Subcutaneous abdominal adipose tissue (tissue), 5 donors: ENCODE results near the gene LGMN.
"Not testable (repeated sequence)": the region's sequence is repeated elsewhere in the genome, so short reads cannot be mapped to it uniquely, and the experiment has no call there.

Experiments
- H3K27ac ChIP-seq: one replicate; pipeline ENCODE4 v1.7.0; 2013; ENCODE audit warnings: low read depth, mild to moderate bottlenecking, inconsistent platforms, low read length, moderate library complexity
- H3K27me3 ChIP-seq, 5 donors: one replicate each; pipeline ENCODE4 v1.7.0; 2013; ENCODE audit warnings: low read length in 5 of 5, inconsistent platforms in 1 of 5; ENCODE audit not compliant: control insufficient read depth in 5 of 5, insufficient read depth in 4 of 5
- H3K36me3 ChIP-seq, 5 donors: one replicate each; pipeline ENCODE4 v1.7.0; 2013; ENCODE audit warnings: low read length in 5 of 5; ENCODE audit not compliant: control insufficient read depth in 5 of 5, insufficient read depth in 5 of 5
- H3K4me1 ChIP-seq, 5 donors: one replicate each; pipeline ENCODE4 v1.7.0; 2013; ENCODE audit warnings: low read length in 5 of 5, mild to moderate bottlenecking in 3 of 5, moderate library complexity in 1 of 5; ENCODE audit not compliant: control insufficient read depth in 5 of 5, insufficient read depth in 5 of 5
- H3K4me3 ChIP-seq, 5 donors: one replicate each; pipeline ENCODE4 v1.7.0; 2013; ENCODE audit warnings: low read length in 5 of 5, low read depth in 1 of 5
- H3K9ac ChIP-seq, 5 donors: one replicate each; pipeline ENCODE4 v1.7.0; 2013; ENCODE audit warnings: low read length in 5 of 5, mild to moderate bottlenecking in 4 of 5, moderate library complexity in 3 of 5
- H3K9me3 ChIP-seq, 5 donors: one replicate each; pipeline ENCODE4 v1.7.0; 2013; ENCODE audit warnings: low read length in 5 of 5; ENCODE audit not compliant: control insufficient read depth in 5 of 5
- donor health status: healthy.
- donor health status: healthy.
- donor health status: healthy.
- donor health status: healthy.
- donor health status: healthy.

Gene LGMN

DNA sequence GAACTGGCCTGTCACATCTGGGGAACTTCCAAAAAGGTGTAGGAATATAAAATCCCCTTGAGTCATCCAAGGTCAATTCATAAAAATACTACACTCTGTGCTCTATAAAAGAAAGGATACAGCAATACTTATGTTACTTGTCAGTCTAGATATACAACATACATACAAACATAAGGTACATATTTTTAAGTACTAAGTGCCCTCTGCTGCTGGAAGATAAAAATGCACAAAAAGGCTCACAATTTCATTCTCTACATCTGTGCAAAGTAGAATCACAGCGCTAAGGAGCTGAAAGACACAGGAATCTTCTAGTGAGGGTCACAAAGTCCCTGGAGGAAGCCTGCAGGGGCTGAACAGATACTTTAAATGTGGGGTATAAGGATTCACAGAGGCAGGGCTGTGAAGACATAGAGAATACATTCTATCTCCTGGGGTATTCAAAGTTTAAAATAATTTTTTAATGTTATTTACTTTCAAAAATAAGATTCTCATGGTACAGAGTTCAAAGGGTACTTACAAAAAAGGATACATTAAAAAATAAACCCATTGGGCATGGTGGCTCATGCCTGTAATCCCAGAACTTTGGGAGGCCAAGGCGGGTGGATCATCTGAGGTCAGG, 35.5 kb upstream of the LGMN start:
- Histone ChIP-seq H3K4me3 (no peak overlapping the region), H3K27ac (no peak overlapping the region), H3K9ac (no peak overlapping the region)

DNA sequence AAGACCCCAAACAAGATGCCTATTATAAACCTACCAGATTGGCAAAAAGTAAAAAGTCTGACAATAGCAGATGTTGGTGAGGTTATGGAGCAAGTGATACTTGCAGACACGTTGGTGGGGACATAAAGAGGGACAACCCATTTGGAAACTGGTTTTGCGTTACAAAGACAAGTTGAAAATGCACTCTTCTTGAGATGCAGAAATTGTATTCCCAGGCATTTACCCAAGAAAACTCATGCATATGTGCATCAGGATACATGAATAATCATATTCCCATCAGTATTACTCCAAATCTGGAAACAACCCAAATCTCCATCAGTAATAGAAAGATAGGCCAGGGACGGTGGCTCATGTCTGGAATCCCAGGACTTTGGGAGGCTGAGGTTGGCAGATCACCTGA, 32.9 kb upstream of the LGMN start:
- Histone ChIP-seq H3K9ac (no peak overlapping the region), H3K27ac (no peak overlapping the region), H3K36me3 (no peaks in the 10 kb centered on the region), H3K9me3 (peaks cover 0 to 3% (median 0%) of the 10 kb centered on the region in 5 donors), H3K4me1 (peaks cover 0 to 3% (median 0%) of the 10 kb centered on the region in 5 donors), H3K4me3 (no peak overlapping the region), H3K27me3 (no peaks in the 10 kb centered on the region)

More for the DNA sequence above, 35.5 kb upstream of the LGMN start:
- no peaks in the 10 kb centered on the region for H3K4me1 ChIP-seq
- no peaks in the 10 kb centered on the region for H3K36me3 ChIP-seq
- no peaks in the 10 kb centered on the region for H3K27me3 ChIP-seq
- peaks cover 0 to 4% (median 1%) of the 10 kb centered on the region in 5 donors for H3K9me3 ChIP-seq

DNA sequence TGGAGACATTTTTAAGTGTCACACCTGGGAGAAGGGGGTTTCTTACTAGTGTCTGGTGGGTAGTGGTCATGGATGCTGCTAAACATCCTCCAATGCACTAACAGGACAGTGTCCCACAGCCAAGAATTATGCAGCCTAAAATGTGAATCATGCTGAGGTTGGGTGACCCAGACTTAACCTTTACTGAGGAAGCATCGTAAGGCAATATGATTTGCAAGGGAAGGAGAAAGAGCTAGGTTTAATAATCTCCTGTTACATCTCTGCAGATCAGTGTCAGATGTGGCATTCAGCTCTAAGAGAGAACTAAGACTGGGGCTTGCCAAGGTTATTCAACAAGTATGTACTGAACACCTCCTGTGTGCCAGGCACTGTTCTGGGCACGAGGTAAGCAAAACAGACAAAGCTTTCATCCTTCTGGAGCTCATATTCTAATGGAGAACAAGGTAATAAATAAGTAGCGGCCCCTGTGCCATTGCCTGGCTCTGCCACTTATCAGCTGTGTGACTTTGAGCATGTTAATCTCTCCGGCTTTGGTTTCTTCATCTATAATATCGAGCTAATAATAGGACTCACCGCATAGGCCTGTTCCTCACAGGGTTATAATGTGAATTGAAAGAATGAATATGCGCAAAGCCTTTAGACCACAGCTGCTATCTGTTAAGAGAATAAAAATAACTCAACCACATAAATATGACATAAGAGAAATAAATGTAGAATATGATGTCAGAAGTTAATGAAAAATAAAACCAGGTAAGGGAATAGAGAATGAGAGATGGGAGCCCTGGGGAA, 32.2 kb upstream of the LGMN start:
- H3K9ac ChIP-seq, result no peak overlapping the region
- peaks cover 0 to 3% (median 0%) of the 10 kb centered on the region in 5 donors for H3K4me1 ChIP-seq
- H3K4me3 ChIP-seq, result no peak overlapping the region
- H3K27me3 ChIP-seq, result no peaks in the 10 kb centered on the region
- no peaks in the 10 kb centered on the region for H3K36me3 ChIP-seq
- H3K9me3 ChIP-seq, result no peaks in the 10 kb centered on the region
- no peak overlapping the region for H3K27ac ChIP-seq

DNA sequence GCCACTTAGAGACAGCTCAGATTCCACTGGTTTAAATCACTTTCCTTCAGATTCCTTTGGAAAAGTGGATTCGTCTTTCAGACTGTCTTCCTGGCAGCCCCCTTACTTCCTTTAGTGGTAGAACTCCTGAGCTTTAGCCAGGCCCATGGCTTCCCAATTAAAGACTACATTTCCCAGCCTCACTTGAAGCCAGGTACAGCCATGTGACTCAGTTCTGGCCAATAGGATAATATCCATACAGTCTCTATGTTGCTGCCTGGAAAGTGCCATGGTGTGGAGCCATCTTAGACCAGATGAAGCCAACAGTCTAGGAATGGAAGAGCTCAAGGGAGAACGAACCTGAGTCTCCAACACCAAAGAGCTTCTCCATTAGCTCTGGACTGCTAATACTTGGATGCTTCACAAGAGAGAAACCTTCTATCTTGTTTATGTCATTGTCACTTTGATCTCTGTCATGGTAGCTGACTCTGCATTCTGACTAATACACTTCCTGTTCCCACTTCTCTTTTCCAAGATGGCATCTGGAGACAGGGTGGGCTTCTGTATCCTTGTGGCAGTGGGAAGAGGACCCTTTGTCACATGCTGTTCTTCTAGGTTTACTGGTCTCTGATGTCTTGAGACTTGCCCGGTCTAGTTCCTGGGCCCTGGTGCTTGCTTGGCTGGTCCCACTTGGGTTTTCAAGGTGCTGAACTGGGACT, 30.6 kb upstream of the LGMN start:
- not testable (repeated sequence) for H3K4me1 ChIP-seq, H3K36me3 ChIP-seq, H3K9ac ChIP-seq, H3K9me3 ChIP-seq, H3K4me3 ChIP-seq, H3K27me3 ChIP-seq, H3K27ac ChIP-seq

DNA sequence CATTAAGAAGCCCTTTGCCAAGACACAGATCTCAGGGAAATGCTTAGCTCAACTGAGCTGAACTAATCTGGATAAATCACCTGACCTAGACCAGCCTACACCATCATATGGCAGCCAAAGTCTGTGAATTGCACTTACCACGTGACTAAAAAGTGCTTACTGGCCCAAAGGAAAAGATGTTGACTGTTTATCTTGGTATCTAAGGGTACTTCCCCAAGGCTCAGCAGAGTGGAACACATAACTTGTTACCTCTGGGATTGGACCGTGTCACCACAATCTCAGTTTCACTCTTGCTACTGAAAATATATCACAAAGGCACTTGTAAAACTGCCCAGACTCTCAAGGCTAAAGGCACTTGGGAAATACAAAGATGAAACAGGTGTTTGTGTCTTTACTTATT, 26.9 kb upstream of the LGMN start:
- H3K9me3 ChIP-seq, H3K27me3 ChIP-seq, H3K9ac ChIP-seq, H3K4me1 ChIP-seq, H3K27ac ChIP-seq, H3K36me3 ChIP-seq, H3K4me3 ChIP-seq: not testable (repeated sequence)

DNA sequence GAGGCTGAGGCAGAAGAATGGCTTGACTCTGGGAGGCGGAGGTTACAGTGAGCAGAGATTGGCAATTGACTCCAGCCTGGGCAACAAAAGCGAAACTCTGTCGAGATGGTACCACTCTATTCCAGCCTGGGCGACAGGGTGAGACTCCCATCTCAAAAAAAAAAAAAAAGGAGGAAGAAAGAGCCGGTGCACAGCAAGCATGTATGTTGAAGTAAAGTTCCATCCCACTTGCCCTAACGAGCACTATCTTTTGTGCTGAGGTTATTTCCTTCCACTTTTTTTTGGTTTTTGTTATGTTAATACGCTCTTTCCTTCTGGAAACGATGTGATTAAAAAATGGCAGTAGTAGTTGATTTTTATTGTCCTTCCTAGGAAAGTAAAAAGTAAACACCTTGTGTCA, 26.1 kb upstream of the LGMN start:
- H3K9ac ChIP-seq, result no peak overlapping the region
- no peak overlapping the region for H3K27ac ChIP-seq
- H3K27me3 ChIP-seq, result no peaks in the 10 kb centered on the region

DNA sequence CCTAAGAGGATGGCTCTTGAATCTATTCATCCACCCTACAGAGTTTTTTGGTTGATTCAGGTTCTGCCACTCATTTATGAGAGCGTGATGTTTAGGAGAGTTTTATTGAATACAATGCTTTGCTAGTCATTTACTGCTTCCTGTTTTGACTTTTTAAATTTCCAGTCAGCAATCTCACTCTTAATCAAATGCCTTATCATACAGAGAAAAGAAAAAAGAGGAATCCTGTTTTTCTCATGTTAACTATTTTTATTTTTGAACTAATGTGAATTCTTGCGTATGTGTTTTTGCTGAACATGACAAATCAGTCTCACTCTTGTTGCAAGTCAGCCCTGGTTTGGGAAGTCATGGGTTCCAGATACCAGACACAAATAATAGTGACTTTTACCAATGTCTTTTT, 22.1 kb upstream of the LGMN start:
- Histone ChIP-seq H3K36me3 (no peaks in the 10 kb centered on the region), H3K9me3 (no peaks in the 10 kb centered on the region), H3K4me1 (peaks cover 0 to 9% (median 0%) of the 10 kb centered on the region in 5 donors), H3K27ac (no peak overlapping the region), H3K27me3 (no peaks in the 10 kb centered on the region), H3K9ac (no peak overlapping the region), H3K4me3 (no peak overlapping the region)

More for the DNA sequence above, 26.1 kb upstream of the LGMN start:
- peaks cover 0 to 9% (median 0%) of the 10 kb centered on the region in 5 donors for H3K4me1 ChIP-seq
- H3K4me3 ChIP-seq, result no peak overlapping the region
- H3K9me3 ChIP-seq, result no peaks in the 10 kb centered on the region
- no peaks in the 10 kb centered on the region for H3K36me3 ChIP-seq

DNA sequence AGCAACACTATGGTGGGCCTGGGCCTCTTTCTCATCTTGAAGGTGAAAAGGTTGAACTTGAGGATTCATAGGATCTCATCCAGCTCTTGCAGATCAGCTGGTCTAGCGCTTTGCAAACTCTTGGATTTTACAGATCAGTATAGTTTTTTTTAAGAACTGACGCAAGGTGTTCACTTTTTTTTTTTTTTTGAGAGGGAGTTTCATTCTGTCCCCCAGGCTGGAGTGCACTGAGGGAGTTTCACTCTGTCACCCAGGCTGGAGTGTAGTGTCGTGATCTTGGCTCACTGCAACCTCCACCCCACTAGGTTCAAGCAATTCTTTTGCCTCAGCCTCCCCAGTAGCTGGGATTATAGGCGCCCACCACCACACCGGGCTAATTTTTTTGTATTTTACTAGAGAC, 20.4 kb upstream of the LGMN start:
- no peak overlapping the region for H3K9ac ChIP-seq
- H3K9me3 ChIP-seq, result no peaks in the 10 kb centered on the region
- no peaks in the 10 kb centered on the region for H3K27me3 ChIP-seq
- H3K36me3 ChIP-seq, result no peaks in the 10 kb centered on the region
- no peak overlapping the region for H3K4me3 ChIP-seq
- H3K4me1 ChIP-seq, result peaks cover 0 to 9% (median 0%) of the 10 kb centered on the region in 5 donors
- no peak overlapping the region for H3K27ac ChIP-seq

DNA sequence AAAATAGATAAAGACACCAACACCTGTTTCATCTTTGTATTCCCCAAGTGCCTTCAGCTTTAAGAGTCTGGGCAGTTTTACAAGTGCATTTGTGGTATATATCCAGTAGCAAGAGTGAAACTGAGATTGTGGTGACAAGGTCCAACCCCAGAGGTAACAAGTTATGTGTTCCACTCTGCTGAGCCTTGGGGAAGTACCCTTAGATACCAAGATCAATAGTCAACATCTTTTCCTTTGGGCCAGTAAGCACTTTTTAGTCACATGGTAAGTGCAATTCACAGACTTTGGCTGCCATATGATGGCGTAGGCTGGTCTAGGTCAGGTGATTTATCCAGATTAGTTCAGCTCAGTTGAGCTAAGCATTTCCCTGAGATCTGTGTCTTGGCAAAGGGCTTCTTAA, 19.8 kb upstream of the LGMN start:
- H3K4me3 ChIP-seq, H3K27me3 ChIP-seq, H3K36me3 ChIP-seq, H3K9ac ChIP-seq, H3K9me3 ChIP-seq, H3K27ac ChIP-seq: not testable (repeated sequence)
- peaks cover 0 to 12% (median 0%) of the 10 kb centered on the region in 5 donors for H3K4me1 ChIP-seq
